Lower leg skin (tissue), 4 donors: ENCODE results near the gene CBX2. TPM values are rescaled to one million over a fixed set of nuclear protein-coding genes. Genes with fewer than 3 reads are reported as not detected.

Source experiments
- DNase-seq, 2 donors: peaks; one replicate each; pipeline ENCODE4 v3.0.0-alpha.2; 2019; ENCODE audit warnings: low spot score in 2 of 2
- H3K4me3 ChIP-seq: fragments of 200-600 bp; sonication (generic); 2 replicates; pipeline ENCODE4 v1.5.1; 2017; ENCODE audit warnings: mild to moderate bottlenecking, low read depth; ENCODE audit not compliant: poor library complexity, severe bottlenecking
- CTCF ChIP-seq, 3 donors: fragments of 450-650 bp; IDR thresholded peaks; one replicate each; pipeline ENCODE4 v1.5.1; 2016; ENCODE audit warnings: antibody characterized with exemption in 3 of 3, mild to moderate bottlenecking in 3 of 3, moderate library complexity in 2 of 3
- POLR2A ChIP-seq, 2 donors: fragments of 450-650 bp; IDR thresholded peaks; one replicate each; pipeline ENCODE4 v1.6.1; 2016 to 2017; ENCODE audit warnings: antibody characterized with exemption in 2 of 2, mild to moderate bottlenecking in 1 of 2, moderate library complexity in 1 of 2
- WGBS, 2 donors: methylation state at CpG; one replicate each; pipeline ENCODE4 v1.1.5; 2018; 5-methylcytosine and 5-hydroxymethylcytosine counted together
- intact Hi-C: fragments of 100-400 bp; cut with DNase I; formaldehyde crosslinking; loops from one replicate; pipeline ENCODE4 v1.15.0; 2023; ENCODE audit warnings: low total_unique reads
- total RNA-seq, 4 donors: library from RNA; depleted of rRNA; stranded (reverse); fragments of >200 nt; gene quantifications; one replicate each; pipeline ENCODE4 v1.1.0, GENCODE V29; 2016

The CBX2 gene
- total RNA-seq, 4 donors from 2014 or later, result 1.9 to 3.8 (median 3.1) TPM

- DNase-seq, result peak; percentile 58 to 94
- TF ChIP-seq CTCF (IDR thresholded peaks at IDR 0.05) (peak in 1 of 3 donors; percentile 16), POLR2A (IDR thresholded peaks at IDR 0.05) (no peak)
- intact Hi-C loops, result no loop called here
- H3K4me3 ChIP-seq, result no peak overlapping the region
- WGBS, 2 donors, result 50 to 53% methylated on average over 23 to 31 of the region's 33 CpGs
Measured at GRCh38 chr17:79831265-79832217, 53.6 kb downstream of the CBX2 start.

- no peak for DNase-seq
- WGBS, 2 donors, result 36 to 50% methylated on average over 24 to 48 of the region's 72 CpGs
- H3K4me3 ChIP-seq, result no peak overlapping the region
- intact Hi-C loops, result no loop called here
- TF ChIP-seq POLR2A (IDR thresholded peaks at IDR 0.05) (no peak), CTCF (IDR thresholded peaks at IDR 0.05) (no peak)
Measured at GRCh38 chr17:79832218-79833109, 54.5 kb downstream of the CBX2 start.

- intact Hi-C loops, result no loop called here
- H3K4me3 ChIP-seq, result no peak overlapping the region
- TF ChIP-seq POLR2A (IDR thresholded peaks at IDR 0.05), result no peak
- no peak for TF ChIP-seq CTCF (IDR thresholded peaks at IDR 0.05)
- 82 to 88% methylated on average over 7 of the region's 7 CpGs for WGBS, 2 donors
- DNase-seq, result no peak
Measured at GRCh38 chr17:79833110-79833450, 55.1 kb downstream of the CBX2 start.

GRCh38 chr17:79833744-79834564 is 56.0 kb downstream of the CBX2 start:
- WGBS, 2 donors, result 89 to 91% methylated on average over 39 to 75 of the region's 83 CpGs
- TF ChIP-seq CTCF (IDR thresholded peaks at IDR 0.05), result no peak
- TF ChIP-seq POLR2A (IDR thresholded peaks at IDR 0.05), result no peak
- no peak overlapping the region for H3K4me3 ChIP-seq
- no peak for DNase-seq
- intact Hi-C loops, result no loop called here
